ENCODE data around the gene BORCS5. TPM values are rescaled to one million over a fixed set of nuclear protein-coding genes. Genes with fewer than 3 reads are reported as not detected.

The BORCS5 gene
- total RNA-seq, 2 donors from 2014 or later, result 15.2 to 26.1 TPM

DNA sequence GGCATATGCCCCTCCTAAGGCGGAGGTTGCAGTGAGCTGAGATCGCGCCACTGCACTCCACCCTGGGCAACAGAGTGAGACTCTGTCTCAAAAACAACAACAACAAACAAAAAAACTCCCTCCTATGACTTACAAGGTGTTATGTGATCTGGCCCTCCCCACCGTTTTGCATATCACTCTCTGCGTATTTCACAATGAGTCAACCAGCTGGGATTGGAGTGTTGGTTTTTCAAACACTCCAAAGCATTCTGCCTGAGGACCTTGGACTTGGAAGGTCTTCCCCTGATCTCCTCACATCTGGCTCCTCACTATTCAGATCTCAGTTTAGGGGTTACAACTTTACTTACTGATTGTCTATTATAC lies 20.8 kb upstream of the BORCS5 start:
- Histone ChIP-seq H3K4me3 (ENCODE audit: low read length) (no peak overlapping the region), H3K9ac (ENCODE audit: extremely low read depth, low read length, poor library complexity, severe bottlenecking) (no peak overlapping the region), H3K9me3 (ENCODE audit: control insufficient read depth, low read length) (no peaks in the 10 kb centered on the region), H3K36me3 (ENCODE audit: control insufficient read depth, insufficient read depth, low read length) (no peaks in the 10 kb centered on the region), H3K27me3 (ENCODE audit: control insufficient read depth, insufficient read depth, low read length, poor library complexity, severe bottlenecking) (no peaks in the 10 kb centered on the region), H3K27ac (ENCODE audit: low read depth, low read length) (no peak overlapping the region), H3K4me1 (ENCODE audit: control insufficient read depth, insufficient read depth, low read length) (no peaks in the 10 kb centered on the region)
- no peaks in the 10 kb centered on the region for H3K36me3 Mint-ChIP-seq (ENCODE audit: low read depth)
- TF ChIP-seq, protein P1, sequence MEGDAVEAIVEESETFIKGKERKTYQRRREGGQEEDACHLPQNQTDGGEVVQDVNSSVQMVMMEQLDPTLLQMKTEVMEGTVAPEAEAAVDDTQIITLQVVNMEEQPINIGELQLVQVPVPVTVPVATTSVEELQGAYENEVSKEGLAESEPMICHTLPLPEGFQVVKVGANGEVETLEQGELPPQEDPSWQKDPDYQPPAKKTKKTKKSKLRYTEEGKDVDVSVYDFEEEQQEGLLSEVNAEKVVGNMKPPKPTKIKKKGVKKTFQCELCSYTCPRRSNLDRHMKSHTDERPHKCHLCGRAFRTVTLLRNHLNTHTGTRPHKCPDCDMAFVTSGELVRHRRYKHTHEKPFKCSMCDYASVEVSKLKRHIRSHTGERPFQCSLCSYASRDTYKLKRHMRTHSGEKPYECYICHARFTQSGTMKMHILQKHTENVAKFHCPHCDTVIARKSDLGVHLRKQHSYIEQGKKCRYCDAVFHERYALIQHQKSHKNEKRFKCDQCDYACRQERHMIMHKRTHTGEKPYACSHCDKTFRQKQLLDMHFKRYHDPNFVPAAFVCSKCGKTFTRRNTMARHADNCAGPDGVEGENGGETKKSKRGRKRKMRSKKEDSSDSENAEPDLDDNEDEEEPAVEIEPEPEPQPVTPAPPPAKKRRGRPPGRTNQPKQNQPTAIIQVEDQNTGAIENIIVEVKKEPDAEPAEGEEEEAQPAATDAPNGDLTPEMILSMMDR (conservative IDR thresholded peaks at IDR 0.05), result no peak
- no peak for DNase-seq
- H3K27ac Mint-ChIP-seq, result no peak overlapping the region
- peaks cover 17% of the 10 kb centered on the region for H3K4me1 Mint-ChIP-seq
- no peak overlapping the region for H3K4me3 Mint-ChIP-seq
- no peaks in the 10 kb centered on the region for H3K27me3 Mint-ChIP-seq (ENCODE audit: insufficient read depth)
- 85 to 92% methylated on average over 5 of the region's 5 CpGs for WGBS, 2 experiments (ENCODE audit: insufficient coverage in 1 of 2, insufficient read length in 1 of 2)
- H3K9me3 Mint-ChIP-seq, result no peaks in the 10 kb centered on the region

DNA sequence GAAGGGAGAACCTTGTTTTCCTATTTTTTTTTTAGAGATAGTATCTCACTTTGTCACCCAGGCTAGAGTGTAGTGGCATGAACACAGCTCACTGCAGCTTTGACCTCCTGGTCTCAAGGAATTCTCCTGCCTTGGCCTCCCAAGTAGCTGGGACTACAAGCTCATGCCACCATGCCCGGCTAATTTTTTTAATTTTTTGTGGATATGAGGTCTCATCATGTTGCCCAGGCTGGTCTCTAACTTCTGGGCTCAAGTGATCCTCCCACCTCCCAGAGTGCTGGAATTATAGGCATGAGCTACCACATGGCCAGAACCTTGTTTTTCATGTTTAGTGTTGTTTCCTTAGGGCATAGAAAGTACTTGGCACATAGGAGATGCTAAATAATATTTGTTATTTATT lies 20.4 kb upstream of the BORCS5 start:
- Mint-ChIP-seq H3K4me1 (peaks cover 12% of the 10 kb centered on the region), H3K9me3 (no peaks in the 10 kb centered on the region), H3K36me3 (ENCODE audit: low read depth) (no peaks in the 10 kb centered on the region), H3K4me3 (no peak overlapping the region), H3K27me3 (ENCODE audit: insufficient read depth) (no peaks in the 10 kb centered on the region), H3K27ac (no peak overlapping the region)
- TF ChIP-seq, protein P1 (conservative IDR thresholded peaks at IDR 0.05), result no peak
- no peak for DNase-seq
- WGBS, 2 experiments (ENCODE audit: insufficient coverage in 1 of 2, insufficient read length in 1 of 2), result 60 to 92% methylated on average over 1 of the region's 1 CpG
- H3K4me3 ChIP-seq (ENCODE audit: low read length), result no peak overlapping the region
- no peaks in the 10 kb centered on the region for H3K9me3 ChIP-seq (ENCODE audit: control insufficient read depth, low read length)
- H3K36me3 ChIP-seq (ENCODE audit: control insufficient read depth, insufficient read depth, low read length), result no peaks in the 10 kb centered on the region
- no peak overlapping the region for H3K27ac ChIP-seq (ENCODE audit: low read depth, low read length)
- no peaks in the 10 kb centered on the region for H3K4me1 ChIP-seq (ENCODE audit: control insufficient read depth, insufficient read depth, low read length)
- no peaks in the 10 kb centered on the region for H3K27me3 ChIP-seq (ENCODE audit: control insufficient read depth, insufficient read depth, low read length, poor library complexity, severe bottlenecking)
- no peak overlapping the region for H3K9ac ChIP-seq (ENCODE audit: extremely low read depth, low read length, poor library complexity, severe bottlenecking)

DNA sequence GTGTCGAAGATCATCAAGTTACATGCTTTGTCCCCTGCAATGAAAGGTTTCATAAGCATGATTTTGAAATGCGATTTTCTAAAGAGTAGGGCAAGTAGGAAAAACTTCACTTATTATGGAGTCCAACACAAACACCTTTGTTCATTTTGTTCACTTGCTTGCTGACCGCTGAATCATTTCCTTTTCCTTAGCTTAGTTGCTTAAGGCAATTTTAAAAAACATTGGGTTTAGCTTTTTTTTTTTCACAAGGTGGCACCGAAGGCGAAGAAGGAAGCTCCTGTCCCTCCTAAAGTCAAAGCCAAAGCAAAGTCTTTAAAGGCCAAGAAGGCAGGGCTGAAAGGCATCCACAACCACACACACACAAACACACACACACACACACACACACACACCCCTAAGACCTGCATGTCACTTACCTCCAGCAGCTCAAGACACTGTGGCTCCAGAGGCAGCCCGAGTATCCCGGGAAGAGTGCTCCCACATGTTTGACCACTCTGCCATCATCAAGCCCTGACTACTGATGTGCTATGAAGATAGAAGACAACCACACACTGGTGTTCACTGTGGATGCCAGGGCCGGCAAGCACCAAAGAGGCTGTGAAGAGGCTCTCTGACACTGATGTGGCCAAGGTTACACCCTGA lies 18.2 kb upstream of the BORCS5 start:
- no peak overlapping the region for H3K4me3 Mint-ChIP-seq
- WGBS, 2 experiments (ENCODE audit: insufficient coverage in 1 of 2, insufficient read length in 1 of 2), result 90 to 91% methylated on average over 5 to 8 of the region's 8 CpGs
- H3K4me1 Mint-ChIP-seq, result peaks cover 6% of the 10 kb centered on the region

More for the DNA sequence above, 18.2 kb upstream of the BORCS5 start:
- Histone ChIP-seq H3K36me3 (ENCODE audit: control insufficient read depth, insufficient read depth, low read length) (no peaks in the 10 kb centered on the region), H3K9ac (ENCODE audit: extremely low read depth, low read length, poor library complexity, severe bottlenecking) (no peak overlapping the region), H3K27ac (ENCODE audit: low read depth, low read length) (no peak overlapping the region), H3K27me3 (ENCODE audit: control insufficient read depth, insufficient read depth, low read length, poor library complexity, severe bottlenecking) (no peaks in the 10 kb centered on the region), H3K9me3 (ENCODE audit: control insufficient read depth, low read length) (no peaks in the 10 kb centered on the region), H3K4me1 (ENCODE audit: control insufficient read depth, insufficient read depth, low read length) (no peaks in the 10 kb centered on the region), H3K4me3 (ENCODE audit: low read length) (no peak overlapping the region)
- Mint-ChIP-seq H3K27ac (no peak overlapping the region), H3K9me3 (no peaks in the 10 kb centered on the region), H3K36me3 (ENCODE audit: low read depth) (no peaks in the 10 kb centered on the region), H3K27me3 (ENCODE audit: insufficient read depth) (no peaks in the 10 kb centered on the region)
- no peak for DNase-seq
- TF ChIP-seq, protein P1 (conservative IDR thresholded peaks at IDR 0.05), result no peak
